Fibroblast of lung (primary cell): Measurements from ENCODE around the gene BAG1. TPM values are rescaled to one million over a fixed set of nuclear protein-coding genes. Genes with fewer than 3 reads are reported as not detected.

Experiments
- DNase-seq, 2 donors: peaks; one replicate each; pipeline versions ENCODE4 v3.0.0 to v3.0.0-alpha.2; 2010; ENCODE audit warnings: low read depth in 2 of 2
- H2AFZ ChIP-seq: 2 replicates; pipeline ENCODE4 v1.5.1; 2012; ENCODE audit warnings: low read length, control low read depth, inconsistent platforms
- H3K27ac ChIP-seq: 2 replicates; pipeline ENCODE4 v1.5.1; 2011; ENCODE audit warnings: low read length, control low read depth; ENCODE audit not compliant: insufficient read depth
- H3K27me3 ChIP-seq: 2 replicates; pipeline ENCODE4 v1.5.1; 2011; ENCODE audit warnings: mild to moderate bottlenecking, low read length; ENCODE audit not compliant: control insufficient read depth, insufficient read depth
- H3K36me3 ChIP-seq: 2 replicates; pipeline ENCODE4 v1.5.1; 2011; ENCODE audit warnings: low read length; ENCODE audit not compliant: control insufficient read depth, insufficient read depth
- H3K4me1 ChIP-seq: 2 replicates; pipeline ENCODE4 v1.5.1; 2011; ENCODE audit warnings: low read length; ENCODE audit not compliant: control insufficient read depth, insufficient read depth; ENCODE audit errors: extremely low read depth
- H3K4me2 ChIP-seq: 2 replicates; pipeline ENCODE4 v1.5.1; 2011; ENCODE audit warnings: low read length, control low read depth; ENCODE audit not compliant: insufficient read depth; ENCODE audit errors: extremely low read depth
- H3K4me3 ChIP-seq, 4 experiments: fragments of 200-600 bp in 1 of 4; sonication (generic) in 1 of 4; replicated peaks in 1 of 4; 2 replicates each; pipeline ENCODE4 v1.5.1; 2011 to 2016; ENCODE audit warnings: low read length in 4 of 4, low read depth in 3 of 4, mild to moderate bottlenecking in 3 of 4, control low read depth in 2 of 4, inconsistent platforms in 1 of 4, mixed read lengths in 1 of 4; ENCODE audit not compliant: insufficient read depth in 1 of 4; ENCODE audit errors: control extremely low read depth in 1 of 4
- H3K79me2 ChIP-seq: 2 replicates; pipeline ENCODE4 v1.5.1; 2012; ENCODE audit warnings: mild to moderate bottlenecking, low read length, inconsistent platforms; ENCODE audit not compliant: control insufficient read depth, insufficient read depth
- H3K9ac ChIP-seq: 2 replicates; pipeline ENCODE4 v1.5.1; 2011; ENCODE audit warnings: mild to moderate bottlenecking, low read length, control low read depth; ENCODE audit not compliant: insufficient read depth
- H3K9me3 ChIP-seq: 2 replicates; pipeline ENCODE4 v1.5.1; 2012; ENCODE audit warnings: low read depth, low read length; ENCODE audit not compliant: control insufficient read depth, insufficient read depth
- H4K20me1 ChIP-seq: 2 replicates; pipeline ENCODE4 v1.5.1; 2011; ENCODE audit warnings: low read length; ENCODE audit not compliant: control insufficient read depth, insufficient read depth; ENCODE audit errors: extremely low read depth
- CTCF ChIP-seq, 2 donors: IDR thresholded peaks in 1 of 2; conservative IDR thresholded peaks in 1 of 2; 1 replicate in 1 of 2; 2 replicates in 1 of 2; pipeline ENCODE4 v1.5.1; 2011 to 2012; ENCODE audit warnings: low read length in 2 of 2, control low read depth in 1 of 2, inconsistent platforms in 1 of 2, low read depth in 1 of 2, mild to moderate bottlenecking in 1 of 2
- EZH2 ChIP-seq: IDR thresholded peaks from 2 replicates; pipeline ENCODE4 v1.5.1; 2012; ENCODE audit warnings: low read length, control low read depth, mild to moderate bottlenecking; ENCODE audit errors: missing control alignments
- polyA plus RNA-seq, 2 donors: library from polyadenylated mRNA; depleted of rRNA in 1 of 2; stranded (reverse) in 1 of 2; unstranded in 1 of 2; fragments of >200 nt; gene quantifications; 2 replicates each; pipeline ENCODE4 v1.2.1, GENCODE V29; 2011 to 2012; ENCODE audit warnings: missing spikeins in 1 of 2
- total RNA-seq: library from RNA; depleted of rRNA; stranded (reverse); fragments of >200 nt; gene quantifications from 2 replicates; pipeline ENCODE4 v1.2.1, GENCODE V29; 2014

The BAG1 gene
- total and polyA plus RNA-seq, 2 donors (not counting 1 experiment from before 2014, with no cell fraction given) = 19.2 to 30.4 TPM

GRCh38 chr9:33304362-33304761 is 39.9 kb upstream of the BAG1 start:
- TF ChIP-seq EZH2 = no peak
- no peak for TF ChIP-seq CTCF (conservative IDR thresholded peaks at IDR 0.05 in 1 of 2, IDR thresholded peaks at IDR 0.05 in 1 of 2; ENCODE audit: low read depth in 1 of 2, low read length in 2 of 2)
- H3K9ac ChIP-seq = no peak overlapping the region
- H3K9me3 ChIP-seq = no peaks in the 10 kb centered on the region
- no peak overlapping the region for H2AFZ ChIP-seq
- H3K4me1 ChIP-seq = no peaks in the 10 kb centered on the region
- H3K79me2 ChIP-seq = peaks cover 6% of the 10 kb centered on the region
- no peak overlapping the region for H3K4me2 ChIP-seq
- DNase-seq = no peak
- H4K20me1 ChIP-seq = no peaks in the 10 kb centered on the region
- no peak overlapping the region for H3K27ac ChIP-seq
- no peak overlapping the region for H3K4me3 ChIP-seq
- no peaks in the 10 kb centered on the region for H3K27me3 ChIP-seq
- peaks cover 23% of the 10 kb centered on the region for H3K36me3 ChIP-seq

- no peak overlapping the region for H2AFZ ChIP-seq
- H3K4me3 ChIP-seq = no peak overlapping the region
- no peaks in the 10 kb centered on the region for H4K20me1 ChIP-seq
- no peak overlapping the region for H3K4me2 ChIP-seq
- DNase-seq = no peak
- no peaks in the 10 kb centered on the region for H3K9me3 ChIP-seq
- peaks cover 23% of the 10 kb centered on the region for H3K36me3 ChIP-seq
- H3K27ac ChIP-seq = no peak overlapping the region
- H3K4me1 ChIP-seq = peaks cover 2% of the 10 kb centered on the region
- H3K79me2 ChIP-seq = peaks cover 30% of the 10 kb centered on the region
- no peaks in the 10 kb centered on the region for H3K27me3 ChIP-seq
- TF ChIP-seq CTCF (conservative IDR thresholded peaks at IDR 0.05 in 1 of 2, IDR thresholded peaks at IDR 0.05 in 1 of 2; ENCODE audit: low read depth in 1 of 2, low read length in 2 of 2) (no peak), EZH2 (no peak)
- H3K9ac ChIP-seq = no peak overlapping the region
These were observed 36.0 kb upstream of the BAG1 start for GRCh38 chr9:33300546-33300945.

GRCh38 chr9:33297432-33297831 is 32.9 kb upstream of the BAG1 start:
- TF ChIP-seq CTCF (conservative IDR thresholded peaks at IDR 0.05 in 1 of 2, IDR thresholded peaks at IDR 0.05 in 1 of 2; ENCODE audit: low read depth in 1 of 2, low read length in 2 of 2) (no peak), EZH2 (no peak)
- Histone ChIP-seq H3K36me3 (peaks cover 16% of the 10 kb centered on the region), H3K4me3 (no peak overlapping the region), H2AFZ (no peak overlapping the region), H3K79me2 (peaks cover 57% of the 10 kb centered on the region), H3K9ac (no peak overlapping the region), H3K4me2 (no peak overlapping the region), H3K9me3 (no peaks in the 10 kb centered on the region), H3K4me1 (peaks cover 2% of the 10 kb centered on the region), H3K27me3 (no peaks in the 10 kb centered on the region), H3K27ac (peak overlapping the region; percentile 2), H4K20me1 (no peaks in the 10 kb centered on the region)
- DNase-seq = no peak
